DND-41 (cell line): ENCODE results near the gene PTPRH.

Experiments
- CTCF ChIP-seq: IDR thresholded peaks from 2 replicates; pipeline ENCODE4 v1.5.1; 2012; ENCODE audit warnings: borderline replicate concordance, low read length, moderate library complexity, mild to moderate bottlenecking; ENCODE audit not compliant: poor library complexity, severe bottlenecking; ENCODE audit errors: extremely low read depth
- EZH2 ChIP-seq: IDR thresholded peaks from 3 replicates; pipeline ENCODE4 v1.6.1; 2012; ENCODE audit warnings: borderline replicate concordance, low read depth, mild to moderate bottlenecking, moderate library complexity, low read length, inconsistent platforms; ENCODE audit not compliant: severe bottlenecking

GRCh38 chr19:55160986-55161365 lies 48.3 kb downstream of the PTPRH start:
- no peak for TF ChIP-seq CTCF
- no peak for TF ChIP-seq EZH2
